Keratinocyte (primary cell): ENCODE results near the gene SLC41A3. TPM values are rescaled to one million over a fixed set of nuclear protein-coding genes. Genes with fewer than 3 reads are reported as not detected.
"Not testable (repeated sequence)": the region's sequence is repeated elsewhere in the genome, so short reads cannot be mapped to it uniquely, and the experiment has no call there.

ENCODE experiments used
- DNase-seq: peaks from one replicate; pipeline ENCODE4 v3.0.0-alpha.2; 2011; ENCODE audit warnings: low read depth, missing footprints, low spot score
- FAIRE-seq: peaks from 2 replicates; lab custom pipeline; 2011; peaks lifted over from hg19 to GRCh38; lab: Jason Lieb, UNC
- H2AFZ ChIP-seq: 2 replicates; pipeline ENCODE4 v1.6.0; 2012; ENCODE audit warnings: low read length, control low read depth, inconsistent platforms; ENCODE audit not compliant: control insufficient read depth
- H3K27ac ChIP-seq: 2 replicates; pipeline ENCODE4 v1.5.1; 2011; ENCODE audit warnings: low read length; ENCODE audit not compliant: control insufficient read depth, insufficient read depth
- H3K27me3 ChIP-seq: 3 replicates; pipeline ENCODE4 v1.6.0; 2011; ENCODE audit warnings: low read length; ENCODE audit not compliant: control insufficient read depth, insufficient read depth; ENCODE audit errors: extremely low read depth
- H3K36me3 ChIP-seq, 2 experiments: 2 replicates in 1 of 2; 3 replicates in 1 of 2; pipeline ENCODE4 v1.5.1; 2011; ENCODE audit warnings: low read length in 2 of 2, mild to moderate bottlenecking in 1 of 2; ENCODE audit not compliant: control insufficient read depth in 2 of 2, insufficient read depth in 2 of 2; ENCODE audit errors: extremely low read depth in 1 of 2
- H3K4me1 ChIP-seq: 3 replicates; pipeline ENCODE4 v1.5.1; 2011; ENCODE audit warnings: low read length; ENCODE audit not compliant: control insufficient read depth, insufficient read depth; ENCODE audit errors: extremely low read depth
- H3K4me2 ChIP-seq: 3 replicates; pipeline ENCODE4 v1.6.0; 2011; ENCODE audit warnings: low read depth, low read length; ENCODE audit not compliant: control insufficient read depth, insufficient read depth; ENCODE audit errors: extremely low read depth
- H3K4me3 ChIP-seq, 3 experiments: fragments of 200-600 bp in 1 of 3; sonication (generic) in 1 of 3; 2 replicates in 2 of 3; 3 replicates in 1 of 3; pipeline ENCODE4 v1.5.1; 2011 to 2016; ENCODE audit warnings: low read length in 3 of 3, mild to moderate bottlenecking in 3 of 3, control low read depth in 2 of 3, inconsistent platforms in 1 of 3, low read depth in 1 of 3, mixed read lengths in 1 of 3, mixed run types in 1 of 3, moderate library complexity in 1 of 3; ENCODE audit not compliant: control insufficient read depth in 2 of 3, insufficient read depth in 2 of 3; ENCODE audit errors: extremely low read depth in 1 of 3
- H3K79me2 ChIP-seq: 2 replicates; pipeline ENCODE4 v1.6.0; 2012; ENCODE audit warnings: low read length; ENCODE audit not compliant: control insufficient read depth, insufficient read depth
- H3K9ac ChIP-seq: 3 replicates; pipeline ENCODE4 v1.6.0; 2011; ENCODE audit warnings: low read length; ENCODE audit not compliant: control insufficient read depth, insufficient read depth; ENCODE audit errors: extremely low read depth
- H3K9me1 ChIP-seq: 3 replicates; pipeline ENCODE4 v1.6.0; 2011; ENCODE audit warnings: low read length; ENCODE audit not compliant: control insufficient read depth, insufficient read depth; ENCODE audit errors: extremely low read depth
- H3K9me3 ChIP-seq: 2 replicates; pipeline ENCODE4 v1.5.1; 2012; ENCODE audit warnings: low read depth, low read length; ENCODE audit not compliant: control insufficient read depth
- H4K20me1 ChIP-seq: 3 replicates; pipeline ENCODE4 v1.6.0; 2011; ENCODE audit warnings: low read length; ENCODE audit not compliant: control insufficient read depth, insufficient read depth; ENCODE audit errors: extremely low read depth
- EZH2 ChIP-seq: IDR thresholded peaks from one replicate; pipeline ENCODE4 v1.6.1; 2012; ENCODE audit warnings: inconsistent platforms, mild to moderate bottlenecking, low read length, moderate library complexity
- dilution Hi-C: fragments of 300-500 bp; cut with MboI; formaldehyde crosslinking; loops from one replicate; pipeline ENCODE4 v1.7.0; 2020; ENCODE audit warnings: low sequenced_read_pairs; ENCODE audit not compliant: extremely low pct_ligation_motif_present
- polyA plus RNA-seq, 5 experiments: library from polyadenylated mRNA; depleted of rRNA in 3 of 5; stranded (reverse) in 3 of 5; stranded (forward) in 1 of 5; unstranded in 1 of 5; fragments of >200 nt; gene quantifications; 1 replicate in 1 of 5; 2 replicates in 3 of 5; 3 replicates in 1 of 5; pipeline versions ENCODE4 v1.2.1 to v1.2.3, GENCODE V29; 2011 to 2012; ENCODE audit warnings: missing spikeins in 2 of 5, low read depth in 1 of 5, low replicate concordance in 1 of 5
- small RNA-seq, 3 experiments: library from RNA; depleted of rRNA; stranded (forward); fragments of <200 nt; gene quantifications; one replicate each; pipeline ENCODE3, GENCODE V24; 2012; ENCODE audit warnings: low read depth in 3 of 3, low replicate concordance in 1 of 3; ENCODE audit not compliant: insufficient read length in 3 of 3
- TF ChIP-seq, protein P1 (sequence below), 3 experiments: IDR thresholded peaks in 1 of 3; conservative IDR thresholded peaks in 1 of 3; optimal IDR thresholded peaks in 1 of 3; 2 replicates in 2 of 3; 3 replicates in 1 of 3; pipeline versions ENCODE3 to v1.5.1; 2011; ENCODE audit warnings: low read length in 3 of 3, mild to moderate bottlenecking in 3 of 3, moderate library complexity in 2 of 3, control low read depth in 1 of 3, inconsistent platforms in 1 of 3; ENCODE audit not compliant: insufficient read depth in 2 of 3; ENCODE audit errors: extremely low read depth in 1 of 3

The SLC41A3 gene
- polyA plus RNA-seq, 1 donor (not counting 4 experiments of a cell fraction or from before 2014, with no cell fraction given), result 30.2 TPM

DNA sequence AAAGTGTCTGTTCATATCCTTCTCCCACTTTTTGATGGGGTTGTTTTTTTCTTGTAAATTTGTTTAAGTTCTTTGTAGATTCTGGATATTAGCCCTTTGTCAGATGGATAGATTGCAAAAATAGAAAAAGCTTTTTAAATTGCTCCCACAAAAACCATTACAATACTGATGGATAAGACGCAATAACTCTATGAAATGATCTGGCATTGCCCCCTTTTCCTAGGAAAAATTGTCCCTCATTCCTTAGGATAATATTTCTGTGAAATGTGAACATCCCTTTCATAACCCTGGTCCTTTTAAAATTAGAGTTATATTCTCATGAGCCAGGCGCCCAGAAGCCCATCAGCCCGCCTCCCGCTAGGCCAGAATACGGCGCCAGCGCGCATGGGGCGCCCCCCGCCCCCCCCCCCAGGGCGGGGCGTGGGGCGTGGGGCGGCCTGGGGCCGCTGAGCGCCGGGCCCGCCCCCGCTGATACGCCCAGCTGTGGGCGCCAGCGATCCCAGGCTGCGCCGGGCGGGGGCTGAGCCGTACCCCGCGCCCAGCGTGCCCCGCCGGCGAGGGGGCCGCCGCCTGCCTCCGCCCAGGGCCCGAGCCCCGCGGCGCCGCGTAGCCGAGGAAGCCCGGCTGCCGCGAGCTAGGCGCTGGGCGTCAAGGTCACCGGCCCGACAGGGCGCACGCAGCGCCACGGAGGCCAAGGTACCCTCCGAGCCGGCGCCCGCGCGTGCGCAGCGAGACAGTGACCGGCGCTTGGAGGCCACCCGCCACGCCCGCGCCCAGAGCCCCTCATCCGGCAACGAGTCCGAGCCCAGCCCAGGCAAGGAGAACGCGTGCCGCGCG is 126.0 kb downstream of the SLC41A3 start:
- no peak overlapping the region for H3K4me3 ChIP-seq
- no peaks in the 10 kb centered on the region for H3K9me3 ChIP-seq
- no peaks in the 10 kb centered on the region for H3K36me3 ChIP-seq
- no peaks in the 10 kb centered on the region for H3K9me1 ChIP-seq
- no peaks in the 10 kb centered on the region for H3K79me2 ChIP-seq
- peaks cover 7% of the 10 kb centered on the region for H3K27me3 ChIP-seq
- peak overlapping the region; percentile 41 for H3K4me2 ChIP-seq
- no peak overlapping the region for H3K9ac ChIP-seq
- no peaks in the 10 kb centered on the region for H3K4me1 ChIP-seq
- TF ChIP-seq, protein P1, sequence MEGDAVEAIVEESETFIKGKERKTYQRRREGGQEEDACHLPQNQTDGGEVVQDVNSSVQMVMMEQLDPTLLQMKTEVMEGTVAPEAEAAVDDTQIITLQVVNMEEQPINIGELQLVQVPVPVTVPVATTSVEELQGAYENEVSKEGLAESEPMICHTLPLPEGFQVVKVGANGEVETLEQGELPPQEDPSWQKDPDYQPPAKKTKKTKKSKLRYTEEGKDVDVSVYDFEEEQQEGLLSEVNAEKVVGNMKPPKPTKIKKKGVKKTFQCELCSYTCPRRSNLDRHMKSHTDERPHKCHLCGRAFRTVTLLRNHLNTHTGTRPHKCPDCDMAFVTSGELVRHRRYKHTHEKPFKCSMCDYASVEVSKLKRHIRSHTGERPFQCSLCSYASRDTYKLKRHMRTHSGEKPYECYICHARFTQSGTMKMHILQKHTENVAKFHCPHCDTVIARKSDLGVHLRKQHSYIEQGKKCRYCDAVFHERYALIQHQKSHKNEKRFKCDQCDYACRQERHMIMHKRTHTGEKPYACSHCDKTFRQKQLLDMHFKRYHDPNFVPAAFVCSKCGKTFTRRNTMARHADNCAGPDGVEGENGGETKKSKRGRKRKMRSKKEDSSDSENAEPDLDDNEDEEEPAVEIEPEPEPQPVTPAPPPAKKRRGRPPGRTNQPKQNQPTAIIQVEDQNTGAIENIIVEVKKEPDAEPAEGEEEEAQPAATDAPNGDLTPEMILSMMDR (optimal IDR thresholded peaks at IDR 0.05 in 1 of 3, IDR thresholded peaks at IDR 0.05 in 1 of 3, conservative IDR thresholded peaks at IDR 0.05 in 1 of 3; ENCODE audit: extremely low read depth in 1 of 3, insufficient read depth in 2 of 3, low read length in 3 of 3), result no peak
- TF ChIP-seq EZH2, result no peak
- H2AFZ ChIP-seq, result no peak overlapping the region
- DNase-seq, result no peak
- H3K27ac ChIP-seq, result no peak overlapping the region
- FAIRE-seq, result no peak
- H4K20me1 ChIP-seq, result no peaks in the 10 kb centered on the region
- dilution Hi-C loops, result no loop called here

DNA sequence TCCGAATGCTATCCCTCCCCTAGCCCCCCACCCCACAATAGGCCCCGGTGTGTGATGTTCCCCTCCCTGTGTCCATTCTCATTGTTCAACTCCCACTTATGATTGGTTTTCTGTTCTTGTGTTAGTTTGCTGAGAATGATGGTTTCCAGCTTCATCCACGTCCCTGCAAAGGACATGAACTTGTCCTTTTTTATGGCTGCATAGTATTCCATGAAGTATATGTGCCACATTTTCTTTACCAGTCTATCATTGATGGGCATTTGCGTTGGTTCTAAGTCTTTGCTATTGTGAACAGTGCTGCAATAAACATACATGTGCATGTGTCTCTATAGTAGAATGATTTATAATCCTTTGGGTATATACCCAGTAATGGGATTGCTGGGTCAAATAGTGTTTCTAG is 126.9 kb downstream of the SLC41A3 start:
- H4K20me1 ChIP-seq, H3K36me3 ChIP-seq, H3K27me3 ChIP-seq, H3K9ac ChIP-seq, H3K4me3 ChIP-seq, dilution Hi-C loops, H3K27ac ChIP-seq, DNase-seq, H3K9me3 ChIP-seq, H3K79me2 ChIP-seq, FAIRE-seq, H3K9me1 ChIP-seq, H3K4me1 ChIP-seq, H3K4me2 ChIP-seq, H2AFZ ChIP-seq: not testable (repeated sequence)

Small RNA genes lying within 50 kb of the gene (small RNA-seq; reads per million reads assigned to genes)
- 0 reads per million in 3 experiments for gene AC092903.1

Other genes starting within 250 kb of the SLC41A3 start
- gene ROPN1B, start 114.9 kb downstream of the SLC41A3 start, polyA plus RNA-seq, result 0.12 to 0.14 TPM in 2 of 3 replicates, not detected in the other
- gene ALDH1L1, start 96.5 kb upstream of the SLC41A3 start, polyA plus RNA-seq, result 0.09 to 0.35 TPM (median 0.17 TPM) in 3 replicates